ENCODE results near the gene UBL4A.

DNA sequence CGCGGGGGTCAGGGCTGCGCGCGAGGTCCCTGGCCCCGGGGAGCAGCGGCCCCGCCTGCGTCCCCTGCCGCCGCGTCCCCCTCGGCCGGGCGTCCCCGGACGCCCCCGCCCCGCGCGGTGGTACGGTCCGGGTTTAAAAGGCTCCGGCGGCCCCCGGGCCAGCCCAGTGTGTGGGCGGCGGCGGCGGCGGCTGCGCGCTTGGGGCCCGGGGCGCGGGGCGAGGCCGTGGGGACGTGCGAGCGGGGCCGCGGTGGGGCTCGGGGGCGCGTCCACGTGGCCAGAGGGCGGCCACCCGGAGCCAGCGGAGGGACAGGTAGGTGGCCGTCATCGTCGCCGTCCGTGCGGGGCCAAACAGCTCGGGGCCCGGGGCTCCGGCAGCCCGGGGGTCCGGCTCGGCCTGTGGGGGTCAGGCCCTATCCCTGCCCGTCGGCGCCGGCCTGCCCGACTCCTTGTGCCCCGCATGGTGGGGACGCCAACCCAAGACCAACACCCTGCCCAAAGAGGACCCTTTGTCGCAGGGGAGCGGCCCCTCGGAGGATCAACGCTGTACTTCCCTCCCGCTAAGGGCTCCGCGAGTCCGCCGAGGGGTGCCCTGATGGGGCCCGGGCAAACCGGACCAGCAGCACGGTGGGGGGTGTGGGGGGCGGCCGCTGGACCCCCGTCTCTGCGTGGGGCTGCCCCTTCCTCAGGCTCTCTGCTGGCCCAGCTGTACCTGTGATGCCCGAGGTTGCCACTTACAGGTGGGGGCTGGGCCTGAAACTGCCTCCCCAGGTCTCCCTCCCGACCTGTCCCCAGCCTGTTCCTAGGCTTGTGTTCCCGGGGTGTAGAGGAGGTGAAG is 28.1 kb downstream of the UBL4A start, which contains the start of gene PLXNA3:
- TF ChIP-seq MXD4 (CRISPR knock-in tag; IDR thresholded peaks at IDR 0.05) = no peak
- TF ChIP-seq, protein P1, sequence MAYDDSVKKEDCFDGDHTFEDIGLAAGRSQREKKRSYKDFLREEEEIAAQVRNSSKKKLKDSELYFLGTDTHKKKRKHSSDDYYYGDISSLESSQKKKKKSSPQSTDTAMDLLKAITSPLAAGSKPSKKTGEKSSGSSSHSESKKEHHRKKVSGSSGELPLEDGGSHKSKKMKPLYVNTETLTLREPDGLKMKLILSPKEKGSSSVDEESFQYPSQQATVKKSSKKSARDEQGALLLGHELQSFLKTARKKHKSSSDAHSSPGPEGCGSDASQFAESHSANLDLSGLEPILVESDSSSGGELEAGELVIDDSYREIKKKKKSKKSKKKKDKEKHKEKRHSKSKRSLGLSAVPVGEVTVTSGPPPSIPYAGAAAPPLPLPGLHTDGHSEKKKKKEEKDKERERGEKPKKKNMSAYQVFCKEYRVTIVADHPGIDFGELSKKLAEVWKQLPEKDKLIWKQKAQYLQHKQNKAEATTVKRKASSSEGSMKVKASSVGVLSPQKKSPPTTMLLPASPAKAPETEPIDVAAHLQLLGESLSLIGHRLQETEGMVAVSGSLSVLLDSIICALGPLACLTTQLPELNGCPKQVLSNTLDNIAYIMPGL (CRISPR knock-in tag; IDR thresholded peaks at IDR 0.05; ENCODE audit: borderline replicate concordance in 1 of 2, low read depth in 1 of 2) = no peak
- TF ChIP-seq, protein P2, sequence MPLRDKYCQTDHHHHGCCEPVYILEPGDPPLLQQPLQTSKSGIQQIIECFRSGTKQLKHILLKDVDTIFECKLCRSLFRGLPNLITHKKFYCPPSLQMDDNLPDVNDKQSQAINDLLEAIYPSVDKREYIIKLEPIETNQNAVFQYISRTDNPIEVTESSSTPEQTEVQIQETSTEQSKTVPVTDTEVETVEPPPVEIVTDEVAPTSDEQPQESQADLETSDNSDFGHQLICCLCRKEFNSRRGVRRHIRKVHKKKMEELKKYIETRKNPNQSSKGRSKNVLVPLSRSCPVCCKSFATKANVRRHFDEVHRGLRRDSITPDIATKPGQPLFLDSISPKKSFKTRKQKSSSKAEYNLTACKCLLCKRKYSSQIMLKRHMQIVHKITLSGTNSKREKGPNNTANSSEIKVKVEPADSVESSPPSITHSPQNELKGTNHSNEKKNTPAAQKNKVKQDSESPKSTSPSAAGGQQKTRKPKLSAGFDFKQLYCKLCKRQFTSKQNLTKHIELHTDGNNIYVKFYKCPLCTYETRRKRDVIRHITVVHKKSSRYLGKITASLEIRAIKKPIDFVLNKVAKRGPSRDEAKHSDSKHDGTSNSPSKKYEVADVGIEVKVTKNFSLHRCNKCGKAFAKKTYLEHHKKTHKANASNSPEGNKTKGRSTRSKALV (CRISPR knock-in tag; IDR thresholded peaks at IDR 0.05) = no peak
- TF ChIP-seq SP2 (CRISPR knock-in tag; IDR thresholded peaks at IDR 0.05) = no peak
- TF ChIP-seq KAT7 (CRISPR knock-in tag; IDR thresholded peaks at IDR 0.05; ENCODE audit: borderline replicate concordance) = no peak
- no peak for TF ChIP-seq GTF2F1 (IDR thresholded peaks at IDR 0.05; ENCODE audit: low read length)
- TF ChIP-seq, protein P3, sequence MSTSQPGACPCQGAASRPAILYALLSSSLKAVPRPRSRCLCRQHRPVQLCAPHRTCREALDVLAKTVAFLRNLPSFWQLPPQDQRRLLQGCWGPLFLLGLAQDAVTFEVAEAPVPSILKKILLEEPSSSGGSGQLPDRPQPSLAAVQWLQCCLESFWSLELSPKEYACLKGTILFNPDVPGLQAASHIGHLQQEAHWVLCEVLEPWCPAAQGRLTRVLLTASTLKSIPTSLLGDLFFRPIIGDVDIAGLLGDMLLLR (CRISPR knock-in tag; IDR thresholded peaks at IDR 0.05) = no peak
- TF ChIP-seq, protein P4, sequence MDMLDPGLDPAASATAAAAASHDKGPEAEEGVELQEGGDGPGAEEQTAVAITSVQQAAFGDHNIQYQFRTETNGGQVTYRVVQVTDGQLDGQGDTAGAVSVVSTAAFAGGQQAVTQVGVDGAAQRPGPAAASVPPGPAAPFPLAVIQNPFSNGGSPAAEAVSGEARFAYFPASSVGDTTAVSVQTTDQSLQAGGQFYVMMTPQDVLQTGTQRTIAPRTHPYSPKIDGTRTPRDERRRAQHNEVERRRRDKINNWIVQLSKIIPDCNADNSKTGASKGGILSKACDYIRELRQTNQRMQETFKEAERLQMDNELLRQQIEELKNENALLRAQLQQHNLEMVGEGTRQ (IDR thresholded peaks at IDR 0.05; ENCODE audit: low read depth, low read length) = no peak
- TF ChIP-seq, protein P4 (CRISPR knock-in tag; IDR thresholded peaks at IDR 0.05; ENCODE audit: borderline replicate concordance) = no peak
- TF ChIP-seq KLF13 (CRISPR knock-in tag; IDR thresholded peaks at IDR 0.05) = no peak
- TF ChIP-seq HCFC1 (IDR thresholded peaks at IDR 0.05; ENCODE audit: low read depth, low read length) = no peak
- no peak for TF ChIP-seq PHF21A (CRISPR knock-in tag; IDR thresholded peaks at IDR 0.05)
- TF ChIP-seq EP300 (IDR thresholded peaks at IDR 0.05; ENCODE audit: low read depth in 2 of 2, low read length in 2 of 2) = no peak
- TF ChIP-seq EP300 (CRISPR knock-in tag; IDR thresholded peaks at IDR 0.05; ENCODE audit: borderline replicate concordance) = no peak
- TF ChIP-seq, protein P5, sequence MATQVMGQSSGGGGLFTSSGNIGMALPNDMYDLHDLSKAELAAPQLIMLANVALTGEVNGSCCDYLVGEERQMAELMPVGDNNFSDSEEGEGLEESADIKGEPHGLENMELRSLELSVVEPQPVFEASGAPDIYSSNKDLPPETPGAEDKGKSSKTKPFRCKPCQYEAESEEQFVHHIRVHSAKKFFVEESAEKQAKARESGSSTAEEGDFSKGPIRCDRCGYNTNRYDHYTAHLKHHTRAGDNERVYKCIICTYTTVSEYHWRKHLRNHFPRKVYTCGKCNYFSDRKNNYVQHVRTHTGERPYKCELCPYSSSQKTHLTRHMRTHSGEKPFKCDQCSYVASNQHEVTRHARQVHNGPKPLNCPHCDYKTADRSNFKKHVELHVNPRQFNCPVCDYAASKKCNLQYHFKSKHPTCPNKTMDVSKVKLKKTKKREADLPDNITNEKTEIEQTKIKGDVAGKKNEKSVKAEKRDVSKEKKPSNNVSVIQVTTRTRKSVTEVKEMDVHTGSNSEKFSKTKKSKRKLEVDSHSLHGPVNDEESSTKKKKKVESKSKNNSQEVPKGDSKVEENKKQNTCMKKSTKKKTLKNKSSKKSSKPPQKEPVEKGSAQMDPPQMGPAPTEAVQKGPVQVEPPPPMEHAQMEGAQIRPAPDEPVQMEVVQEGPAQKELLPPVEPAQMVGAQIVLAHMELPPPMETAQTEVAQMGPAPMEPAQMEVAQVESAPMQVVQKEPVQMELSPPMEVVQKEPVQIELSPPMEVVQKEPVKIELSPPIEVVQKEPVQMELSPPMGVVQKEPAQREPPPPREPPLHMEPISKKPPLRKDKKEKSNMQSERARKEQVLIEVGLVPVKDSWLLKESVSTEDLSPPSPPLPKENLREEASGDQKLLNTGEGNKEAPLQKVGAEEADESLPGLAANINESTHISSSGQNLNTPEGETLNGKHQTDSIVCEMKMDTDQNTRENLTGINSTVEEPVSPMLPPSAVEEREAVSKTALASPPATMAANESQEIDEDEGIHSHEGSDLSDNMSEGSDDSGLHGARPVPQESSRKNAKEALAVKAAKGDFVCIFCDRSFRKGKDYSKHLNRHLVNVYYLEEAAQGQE (IDR thresholded peaks at IDR 0.05; ENCODE audit: borderline replicate concordance in 1 of 2, low read depth in 1 of 2, low read length in 2 of 2) = no peak
